Lower leg skin (tissue), 3 donors: ENCODE results near the gene OGFR.

Source experiments
- POLR2A ChIP-seq, 2 donors: fragments of 450-650 bp; IDR thresholded peaks; one replicate each; pipeline ENCODE4 v1.6.1; 2016 to 2017; ENCODE audit warnings: antibody characterized with exemption in 2 of 2, mild to moderate bottlenecking in 1 of 2, moderate library complexity in 1 of 2
- TF ChIP-seq, protein P1 (sequence below), 3 donors: fragments of 450-650 bp; IDR thresholded peaks; one replicate each; pipeline ENCODE4 v1.5.1; 2016; ENCODE audit warnings: antibody characterized with exemption in 3 of 3, mild to moderate bottlenecking in 3 of 3, moderate library complexity in 2 of 3

- no peak for TF ChIP-seq POLR2A (IDR thresholded peaks at IDR 0.05)
- TF ChIP-seq, protein P1, sequence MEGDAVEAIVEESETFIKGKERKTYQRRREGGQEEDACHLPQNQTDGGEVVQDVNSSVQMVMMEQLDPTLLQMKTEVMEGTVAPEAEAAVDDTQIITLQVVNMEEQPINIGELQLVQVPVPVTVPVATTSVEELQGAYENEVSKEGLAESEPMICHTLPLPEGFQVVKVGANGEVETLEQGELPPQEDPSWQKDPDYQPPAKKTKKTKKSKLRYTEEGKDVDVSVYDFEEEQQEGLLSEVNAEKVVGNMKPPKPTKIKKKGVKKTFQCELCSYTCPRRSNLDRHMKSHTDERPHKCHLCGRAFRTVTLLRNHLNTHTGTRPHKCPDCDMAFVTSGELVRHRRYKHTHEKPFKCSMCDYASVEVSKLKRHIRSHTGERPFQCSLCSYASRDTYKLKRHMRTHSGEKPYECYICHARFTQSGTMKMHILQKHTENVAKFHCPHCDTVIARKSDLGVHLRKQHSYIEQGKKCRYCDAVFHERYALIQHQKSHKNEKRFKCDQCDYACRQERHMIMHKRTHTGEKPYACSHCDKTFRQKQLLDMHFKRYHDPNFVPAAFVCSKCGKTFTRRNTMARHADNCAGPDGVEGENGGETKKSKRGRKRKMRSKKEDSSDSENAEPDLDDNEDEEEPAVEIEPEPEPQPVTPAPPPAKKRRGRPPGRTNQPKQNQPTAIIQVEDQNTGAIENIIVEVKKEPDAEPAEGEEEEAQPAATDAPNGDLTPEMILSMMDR (IDR thresholded peaks at IDR 0.05): no peak
Observed at GRCh38 chr20:62778058-62778457, 26.6 kb upstream of the OGFR start.
